H1 (cell line): ENCODE results near the gene AGPAT4. TPM values are rescaled to one million over a fixed set of nuclear protein-coding genes. Genes with fewer than 3 reads are reported as not detected.

Experiments
- CTCF ChIA-PET: fragments of 300-600 bp; sonication (Branson Sonifier 250); formaldehyde crosslinking; loops from one replicate; lab custom pipeline; 2021; ENCODE audit not compliant: partially characterized antibody; lab: Charles Lee
- POLR2A ChIA-PET: fragments of 300-600 bp; sonication (Branson Sonifier 250); formaldehyde crosslinking; loops from one replicate; lab custom pipeline; 2021; ENCODE audit warnings: inconsistent platforms; ENCODE audit not compliant: partially characterized antibody; lab: Charles Lee
- DNase-seq, 2 experiments: peaks; one replicate each; pipeline versions ENCODE4 v3.0.0 to v3.0.0-alpha.2; 2010 to 2022; ENCODE audit warnings: low spot score in 2 of 2, low read depth in 1 of 2, mixed read lengths in 1 of 2
- FAIRE-seq: peaks from 2 replicates; lab custom pipeline; 2011; peaks lifted over from hg19 to GRCh38; lab: Jason Lieb, UNC
- H2AFZ ChIP-seq: 2 replicates; pipeline ENCODE4 v1.8.1; 2012; ENCODE audit warnings: low read length, inconsistent platforms
- H2AK5ac ChIP-seq: 2 replicates; pipeline ENCODE4 v1.6.1; 2013; ENCODE audit warnings: low read depth, low read length
- H2BK120ac ChIP-seq: replicated peaks from 2 replicates; pipeline ENCODE3; 2013; ENCODE audit warnings: low read depth, low read length, inconsistent platforms
- H2BK12ac ChIP-seq: 2 replicates; pipeline ENCODE4 v1.6.1; 2013; ENCODE audit warnings: low read depth, low read length
- H2BK15ac ChIP-seq: 2 replicates; pipeline ENCODE4 v1.6.1; 2013; ENCODE audit warnings: low read length
- H2BK20ac ChIP-seq: 2 replicates; pipeline ENCODE4 v1.6.1; 2013; ENCODE audit warnings: low read length
- H2BK5ac ChIP-seq: 2 replicates; pipeline ENCODE4 v1.6.1; 2013; ENCODE audit warnings: low read depth, low read length
- H3K14ac ChIP-seq: 2 replicates; pipeline ENCODE4 v1.6.1; 2013; ENCODE audit warnings: inconsistent platforms; ENCODE audit not compliant: insufficient read length
- H3K18ac ChIP-seq: 2 replicates; pipeline ENCODE4 v1.6.1; 2013; ENCODE audit warnings: low read length; ENCODE audit errors: extremely low read depth
- H3K23ac ChIP-seq: 2 replicates; pipeline ENCODE4 v1.6.1; 2013; ENCODE audit warnings: inconsistent platforms; ENCODE audit not compliant: insufficient read length
- H3K23me2 ChIP-seq: 2 replicates; pipeline ENCODE4 v1.6.1; 2013; ENCODE audit warnings: low read depth, low read length
- H3K27ac ChIP-seq: 2 replicates; pipeline ENCODE4 v1.6.1; 2011; ENCODE audit warnings: low read depth, low read length, inconsistent platforms
- H3K27me3 ChIP-seq, 4 experiments: replicated peaks in 1 of 4; 1 replicate in 1 of 4; 2 replicates in 3 of 4; pipeline versions ENCODE4 v1.6.1 to v1.8.1; 2011 to 2013; ENCODE audit warnings: low read length in 3 of 4, mild to moderate bottlenecking in 3 of 4, inconsistent platforms in 2 of 4, mixed read lengths in 2 of 4, moderate library complexity in 1 of 4; ENCODE audit not compliant: control insufficient read depth in 3 of 4, insufficient read depth in 3 of 4; ENCODE audit errors: extremely low read depth in 1 of 4
- H3K36me3 ChIP-seq, 4 experiments: 2 replicates each; pipeline versions ENCODE4 v1.6.1 to v1.8.1; 2011 to 2013; ENCODE audit warnings: mild to moderate bottlenecking in 4 of 4, low read length in 3 of 4, moderate library complexity in 2 of 4, control low read depth in 1 of 4, inconsistent platforms in 1 of 4; ENCODE audit not compliant: insufficient read depth in 4 of 4, control insufficient read depth in 2 of 4
- H3K4ac ChIP-seq: replicated peaks from 2 replicates; pipeline ENCODE3; 2013; ENCODE audit warnings: low read length, low read depth, mixed read lengths, inconsistent platforms; ENCODE audit not compliant: insufficient read length
- H3K4me1 ChIP-seq, 4 experiments: replicated peaks in 1 of 4; 1 replicate in 1 of 4; 2 replicates in 3 of 4; pipeline versions ENCODE4 v1.6.1 to v1.8.1; 2011 to 2013; ENCODE audit warnings: low read length in 3 of 4, inconsistent platforms in 2 of 4, mixed read lengths in 1 of 4; ENCODE audit not compliant: insufficient read depth in 4 of 4, control insufficient read depth in 3 of 4
- H3K4me2 ChIP-seq, 2 experiments: 2 replicates each; pipeline versions ENCODE4 v1.6.1 to v1.8.1; 2011 to 2013; ENCODE audit warnings: low read depth in 2 of 2, low read length in 2 of 2, control low read depth in 1 of 2, inconsistent platforms in 1 of 2, mild to moderate bottlenecking in 1 of 2; ENCODE audit not compliant: insufficient read depth in 1 of 2
- H3K4me3 ChIP-seq, 4 experiments: fragments of 200-600, 300-600 bp in 1 of 4; sonication (generic), shearing (Covaris generic), sonication (Bioruptor Twin) in 1 of 4; 2 replicates each; pipeline versions ENCODE4 v1.5.1 to v1.8.1; 2011 to 2016; ENCODE audit warnings: low read length in 4 of 4, low read depth in 3 of 4, control low read depth in 2 of 4, inconsistent platforms in 2 of 4, mild to moderate bottlenecking in 2 of 4, mixed read lengths in 1 of 4, moderate library complexity in 1 of 4; ENCODE audit not compliant: insufficient read depth in 2 of 4; ENCODE audit errors: extremely low read depth in 1 of 4
- H3K56ac ChIP-seq: replicated peaks from 2 replicates; pipeline ENCODE3; 2013; ENCODE audit warnings: low read depth, mild to moderate bottlenecking, mixed read lengths, low read length, inconsistent platforms; ENCODE audit not compliant: insufficient read length
- H3K79me1 ChIP-seq: 2 replicates; pipeline ENCODE4 v1.6.1; 2013; ENCODE audit warnings: low read depth, low read length, control low read depth
- H3K79me2 ChIP-seq, 2 experiments: 2 replicates each; pipeline versions ENCODE4 v1.6.1 to v1.8.1; 2012 to 2013; ENCODE audit warnings: low read length in 2 of 2, mild to moderate bottlenecking in 2 of 2, inconsistent platforms in 1 of 2; ENCODE audit not compliant: insufficient read depth in 2 of 2, control insufficient read depth in 1 of 2
- H3K9ac ChIP-seq, 4 experiments: replicated peaks in 1 of 4; 1 replicate in 1 of 4; 2 replicates in 3 of 4; pipeline versions ENCODE4 v1.6.1 to v1.8.1; 2011 to 2013; ENCODE audit warnings: low read depth in 3 of 4, low read length in 3 of 4, control low read depth in 2 of 4, mild to moderate bottlenecking in 2 of 4, moderate library complexity in 2 of 4, inconsistent platforms in 1 of 4; ENCODE audit errors: extremely low read depth in 1 of 4
- H3K9me3 ChIP-seq, 2 experiments: 2 replicates each; pipeline versions ENCODE4 v1.6.1 to v1.8.1; 2012 to 2013; ENCODE audit warnings: mild to moderate bottlenecking in 2 of 2, moderate library complexity in 2 of 2, control low read depth in 1 of 2, inconsistent platforms in 1 of 2, low read depth in 1 of 2, low read length in 1 of 2, mixed read lengths in 1 of 2; ENCODE audit not compliant: insufficient read depth in 2 of 2
- H4K20me1 ChIP-seq, 2 experiments: replicated peaks in 1 of 2; 2 replicates each; pipeline versions ENCODE3 to v1.8.1; 2011 to 2013; ENCODE audit warnings: inconsistent platforms in 2 of 2, low read length in 2 of 2, mild to moderate bottlenecking in 1 of 2; ENCODE audit not compliant: insufficient read depth in 2 of 2, control insufficient read depth in 1 of 2
- H4K5ac ChIP-seq: 2 replicates; pipeline ENCODE4 v1.6.1; 2013; ENCODE audit warnings: low read length, low read depth, mixed read lengths, inconsistent platforms; ENCODE audit not compliant: insufficient read length
- H4K8ac ChIP-seq: 2 replicates; pipeline ENCODE4 v1.8.0; 2013; ENCODE audit warnings: mild to moderate bottlenecking, moderate library complexity, low read length, inconsistent platforms; ENCODE audit not compliant: insufficient read depth; ENCODE audit errors: extremely low read depth
- H4K91ac ChIP-seq: replicated peaks from 2 replicates; pipeline ENCODE3; 2013; ENCODE audit warnings: low read length, mixed read lengths, inconsistent platforms; ENCODE audit not compliant: insufficient read length
- CHD1 ChIP-seq: IDR thresholded peaks from 2 replicates; pipeline ENCODE4 v1.6.1; 2012; ENCODE audit warnings: low read depth, low read length, improper control_type of control experiment
- KDM5A ChIP-seq: fragments of 200-600 bp; IDR thresholded peaks from 2 replicates; pipeline ENCODE4 v1.7.1; 2012; ENCODE audit warnings: mild to moderate bottlenecking, low read length, inconsistent platforms, mixed read lengths
- NRF1 ChIP-seq: IDR thresholded peaks from 2 replicates; pipeline ENCODE4 v1.6.1; 2011; ENCODE audit warnings: mild to moderate bottlenecking, low read depth, low read length, improper control_type of control experiment
- RAD21 ChIP-seq, 2 experiments: IDR thresholded peaks in 1 of 2; conservative IDR thresholded peaks in 1 of 2; 2 replicates each; pipeline ENCODE4 v1.6.1; 2011; ENCODE audit warnings: low read depth in 2 of 2, low read length in 2 of 2, improper control_type of control experiment in 1 of 2, inconsistent platforms in 1 of 2, mild to moderate bottlenecking in 1 of 2, moderate library complexity in 1 of 2
- TBP ChIP-seq: IDR thresholded peaks from 2 replicates; pipeline ENCODE4 v1.6.1; 2011; ENCODE audit warnings: low read depth, low read length, improper control_type of control experiment
- WGBS, 2 experiments: shearing (Covaris generic) in 1 of 2; methylation state at CpG; one replicate each; pipeline versions ENCODE4 v1.1.6 to v1.1.7; 2013 to 2015; ENCODE audit warnings: low lambda C conversion rate in 2 of 2, mixed read lengths in 2 of 2, inconsistent platforms in 1 of 2, low coverage in 1 of 2, missing lambda C conversion rate in 1 of 2; ENCODE audit not compliant: insufficient replicate concordance in 2 of 2, insufficient coverage in 1 of 2, insufficient read length in 1 of 2; ENCODE audit errors: extremely low coverage in 1 of 2, missing lambda C conversion rate in 1 of 2; 5-methylcytosine and 5-hydroxymethylcytosine counted together
- polyA plus RNA-seq, 7 experiments: library from polyadenylated mRNA; depleted of rRNA in 3 of 7; stranded (reverse) in 5 of 7; unstranded in 2 of 7; fragments of >200 nt in 5 of 7; fragments of 200-250 nt in 2 of 7; gene quantifications; 1 replicate in 5 of 7; 2 replicates in 1 of 7; 4 replicates in 1 of 7; pipeline versions ENCODE4 v1.2.1 to v1.2.3, GENCODE V29; 2011 to 2013; ENCODE audit warnings: missing spikeins in 2 of 7, mixed read lengths in 2 of 7
- total RNA-seq: library from RNA; stranded (reverse); fragmentation: NEBNext Ultra II Directional; extraction: Animal tissue kit (Norgen Biotek cat#: 25700); gene quantifications from 2 replicates; pipeline ENCODE4 v1.2.1, GENCODE V29; 2021

AGPAT4 gene
- total and polyA plus RNA-seq, 2 of the 8 experiments (the other 6 are each of a cell fraction or from before 2014, with no cell fraction given): 13.5 to 23.8 TPM

- H3K23me2 ChIP-seq: peaks cover 4% of the 10 kb centered on the region; the same call in 1 of the 2 replicates
- H3K4me3 ChIP-seq: no peak overlapping the region
- no peaks in the 10 kb centered on the region for H3K27me3 ChIP-seq
- H3K4me2 ChIP-seq: no peak overlapping the region
- DNase-seq (no peak), FAIRE-seq (no peak)
- H2BK12ac ChIP-seq: no peak overlapping the region
- CTCF ChIA-PET: interaction anchor here (0.8 to 1.1 kb wide), 3 partner anchors 9 to 156 kb away, joined by 3 read pairs; no protein-coding TSS in a partner anchor
- no peak overlapping the region for H3K4ac ChIP-seq
- H3K23ac ChIP-seq: no peak overlapping the region
- 92% methylated on average over 4 of the region's 4 CpGs; no CpG with 5 or more reads in 1 of the 2 experiments for WGBS, 2 experiments
- H4K8ac ChIP-seq: no peak overlapping the region
- no peak overlapping the region for H3K14ac ChIP-seq
- H2BK120ac ChIP-seq: no peak overlapping the region
- no peak overlapping the region for H3K56ac ChIP-seq
- no peak overlapping the region for H4K5ac ChIP-seq
- no peak overlapping the region for H2BK15ac ChIP-seq
- TF ChIP-seq KDM5A: no peak
- TF ChIP-seq RAD21 (IDR thresholded peaks at IDR 0.05 in 1 of 2, conservative IDR thresholded peaks at IDR 0.05 in 1 of 2; ENCODE audit: low read depth in 2 of 2, low read length in 2 of 2): no peak
- TF ChIP-seq TBP: no peak
- TF ChIP-seq CHD1: no peak
- no peak for TF ChIP-seq NRF1
- TF ChIP-seq, all 59 proteins: peak for 0
- POLR2A ChIA-PET: no interaction called here
- Histone ChIP-seq H4K20me1 (peaks cover 0 to 7% of the 10 kb centered on the region in 2 experiments), H3K18ac (no peak overlapping the region), H3K36me3 (peaks cover 0 to 8% (median 3%) of the 10 kb centered on the region in 4 experiments; a peak in 3 of 8 replicates), H3K4me1 (peaks cover 0 to 4% (median 0%) of the 10 kb centered on the region in 4 experiments; a peak in 1 of 7 replicates), H3K9ac (no peak overlapping the region), H2AFZ (no peak overlapping the region), H3K79me2 (peaks cover 0 to 18% of the 10 kb centered on the region in 2 experiments; a peak in 3 of 4 replicates), H2AK5ac (no peak overlapping the region), H4K91ac (no peak overlapping the region), H2BK5ac (no peak overlapping the region), H3K79me1 (peaks cover 6% of the 10 kb centered on the region; the same call in 1 of the 2 replicates), H3K27ac (no peak overlapping the region), H3K9me3 (peaks cover 4 to 7% of the 10 kb centered on the region in 2 experiments; a peak in 3 of 4 replicates), H2BK20ac (no peak overlapping the region)
Observed at GRCh38 chr6:161198176-161198575, 75.7 kb downstream of the AGPAT4 start.
